ENCODE measurements around the gene MB. TPM values are rescaled to one million over a fixed set of nuclear protein-coding genes. Genes with fewer than 3 reads are reported as not detected.

The MB gene
- total RNA-seq, 1 experiment from 2014 or later, result 0.30 TPM

DNA sequence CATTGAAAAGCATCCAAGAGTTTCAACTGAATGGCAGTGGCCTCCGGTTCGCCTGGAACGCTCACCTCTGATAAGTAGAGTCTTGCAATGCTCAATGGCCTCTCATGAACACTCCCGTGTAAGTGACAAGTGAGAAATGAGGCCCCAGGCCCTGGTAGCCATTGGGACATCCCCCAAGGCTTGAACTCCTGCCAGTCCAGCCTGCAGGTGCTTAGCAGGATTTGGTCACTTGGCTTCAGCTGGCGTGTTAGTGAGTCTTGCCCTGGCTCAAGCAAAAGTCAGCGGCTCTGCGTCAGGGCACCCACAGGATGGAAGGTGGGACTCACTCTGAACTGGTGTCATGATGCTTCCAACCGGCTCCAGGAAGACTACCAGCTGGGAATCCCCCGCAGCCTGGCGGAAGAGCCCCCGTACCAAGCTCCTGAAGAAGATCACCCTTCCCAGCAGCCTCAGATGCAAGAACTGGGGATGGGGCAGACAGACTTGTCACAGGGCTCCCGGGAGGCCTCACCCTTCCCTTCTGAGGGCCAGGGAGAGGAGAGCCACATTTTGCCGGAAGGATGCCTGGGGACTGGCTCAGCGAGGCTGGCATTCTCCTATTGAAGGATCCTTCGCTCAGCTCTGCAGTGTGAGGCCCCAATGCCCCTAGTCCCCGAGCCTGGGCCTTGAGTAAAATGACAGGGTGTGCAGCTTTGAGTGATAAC, 19.3 kb downstream of the MB start:
- CTCF ChIA-PET, result no interaction called here
- POLR2A ChIA-PET (ENCODE audit: low non-redundant PET), result no interaction called here
- no peaks in the 10 kb centered on the region for H3K9me3 ChIP-seq (ENCODE audit: low read depth, low read length, poor library complexity, severe bottlenecking)
- no peaks in the 10 kb centered on the region for H3K36me3 ChIP-seq (ENCODE audit: insufficient read depth, low read length, poor library complexity, severe bottlenecking)
- no peak for DNase-seq (ENCODE audit: low spot score)
- BruUV-seq (replicated peaks), result no TSS peak
- no peak for TF ChIP-seq EZH2 (IDR thresholded peaks at IDR 0.05; ENCODE audit: borderline replicate concordance, low read depth, low read length, poor library complexity, severe bottlenecking)
- TF ChIP-seq, protein P1, sequence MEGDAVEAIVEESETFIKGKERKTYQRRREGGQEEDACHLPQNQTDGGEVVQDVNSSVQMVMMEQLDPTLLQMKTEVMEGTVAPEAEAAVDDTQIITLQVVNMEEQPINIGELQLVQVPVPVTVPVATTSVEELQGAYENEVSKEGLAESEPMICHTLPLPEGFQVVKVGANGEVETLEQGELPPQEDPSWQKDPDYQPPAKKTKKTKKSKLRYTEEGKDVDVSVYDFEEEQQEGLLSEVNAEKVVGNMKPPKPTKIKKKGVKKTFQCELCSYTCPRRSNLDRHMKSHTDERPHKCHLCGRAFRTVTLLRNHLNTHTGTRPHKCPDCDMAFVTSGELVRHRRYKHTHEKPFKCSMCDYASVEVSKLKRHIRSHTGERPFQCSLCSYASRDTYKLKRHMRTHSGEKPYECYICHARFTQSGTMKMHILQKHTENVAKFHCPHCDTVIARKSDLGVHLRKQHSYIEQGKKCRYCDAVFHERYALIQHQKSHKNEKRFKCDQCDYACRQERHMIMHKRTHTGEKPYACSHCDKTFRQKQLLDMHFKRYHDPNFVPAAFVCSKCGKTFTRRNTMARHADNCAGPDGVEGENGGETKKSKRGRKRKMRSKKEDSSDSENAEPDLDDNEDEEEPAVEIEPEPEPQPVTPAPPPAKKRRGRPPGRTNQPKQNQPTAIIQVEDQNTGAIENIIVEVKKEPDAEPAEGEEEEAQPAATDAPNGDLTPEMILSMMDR (conservative IDR thresholded peaks at IDR 0.05; ENCODE audit: low read depth, low read length), result no peak
- H3K4me3 ChIP-seq (ENCODE audit: low read depth, low read length, poor library complexity, severe bottlenecking), result no peak overlapping the region
- intact Hi-C loops (cut with micrococcal nuclease; ENCODE audit: unreplicated experiment), result no loop called here
- no peaks in the 10 kb centered on the region for H3K4me1 ChIP-seq (ENCODE audit: insufficient read depth, low read length, poor library complexity, severe bottlenecking)
- H3K27me3 ChIP-seq (replicated peaks; ENCODE audit: insufficient read depth, low read depth, low read length, poor library complexity), result no peaks in the 10 kb centered on the region
- no peak overlapping the region for H3K27ac ChIP-seq (ENCODE audit: low read depth, low read length, poor library complexity, severe bottlenecking)

DNA sequence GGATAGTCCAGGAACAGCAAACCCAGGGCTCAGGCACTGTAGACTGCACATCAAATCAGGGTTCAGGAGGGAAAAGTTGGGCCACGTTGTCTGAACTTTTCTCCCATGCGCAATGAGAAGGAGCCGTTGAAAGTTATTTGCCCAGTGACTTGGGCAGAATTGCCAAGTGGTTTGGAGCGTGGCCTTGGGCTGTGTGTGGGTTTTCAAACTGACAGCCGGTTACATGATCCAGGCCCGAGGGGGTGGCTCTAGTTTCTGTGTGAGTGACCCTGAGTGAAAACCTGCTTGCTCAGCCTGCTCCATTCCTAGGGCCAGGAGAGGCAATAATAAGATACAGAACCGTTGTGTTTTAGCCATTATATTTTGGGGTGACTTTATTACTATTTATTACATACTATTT, 20.3 kb downstream of the MB start:
- intact Hi-C loops (cut with micrococcal nuclease; ENCODE audit: unreplicated experiment), result no loop called here
- no peaks in the 10 kb centered on the region for H3K36me3 ChIP-seq (ENCODE audit: insufficient read depth, low read length, poor library complexity, severe bottlenecking)
- H3K27ac ChIP-seq (ENCODE audit: low read depth, low read length, poor library complexity, severe bottlenecking), result no peak overlapping the region
- ChIA-PET CTCF (no interaction called here), POLR2A (ENCODE audit: low non-redundant PET) (no interaction called here)
- no peak overlapping the region for H3K4me3 ChIP-seq (ENCODE audit: low read depth, low read length, poor library complexity, severe bottlenecking)
- no peak for DNase-seq (ENCODE audit: low spot score)
- TF ChIP-seq, protein P1 (conservative IDR thresholded peaks at IDR 0.05; ENCODE audit: low read depth, low read length), result no peak
- no peak for TF ChIP-seq EZH2 (IDR thresholded peaks at IDR 0.05; ENCODE audit: borderline replicate concordance, low read depth, low read length, poor library complexity, severe bottlenecking)
- no peaks in the 10 kb centered on the region for H3K4me1 ChIP-seq (ENCODE audit: insufficient read depth, low read length, poor library complexity, severe bottlenecking)
- BruUV-seq (replicated peaks), result no TSS peak
- no peaks in the 10 kb centered on the region for H3K9me3 ChIP-seq (ENCODE audit: low read depth, low read length, poor library complexity, severe bottlenecking)
- no peaks in the 10 kb centered on the region for H3K27me3 ChIP-seq (replicated peaks; ENCODE audit: insufficient read depth, low read depth, low read length, poor library complexity)

DNA sequence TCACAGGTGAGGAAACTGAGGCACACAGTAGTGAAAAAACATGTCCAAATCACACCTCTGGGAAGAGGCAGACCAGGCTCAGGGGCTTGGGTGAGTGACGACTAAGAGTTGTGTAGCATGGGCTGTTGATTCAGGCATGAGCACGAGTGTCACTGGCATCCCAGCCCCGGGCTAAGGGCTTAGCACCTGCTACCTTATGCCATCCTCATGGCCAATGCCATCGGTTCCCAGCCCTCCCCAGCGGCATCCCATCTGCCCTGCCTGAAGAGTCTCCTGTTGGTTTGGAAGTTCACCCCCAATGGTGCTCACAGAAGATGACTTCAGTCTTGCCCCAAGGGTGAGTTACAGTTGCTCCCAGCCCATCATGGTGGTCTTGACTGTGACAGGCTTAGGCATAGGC, 22.4 kb downstream of the MB start:
- Histone ChIP-seq H3K4me1 (ENCODE audit: insufficient read depth, low read length, poor library complexity, severe bottlenecking) (no peaks in the 10 kb centered on the region), H3K4me3 (ENCODE audit: low read depth, low read length, poor library complexity, severe bottlenecking) (no peak overlapping the region), H3K9me3 (ENCODE audit: low read depth, low read length, poor library complexity, severe bottlenecking) (no peaks in the 10 kb centered on the region), H3K27ac (ENCODE audit: low read depth, low read length, poor library complexity, severe bottlenecking) (no peak overlapping the region), H3K27me3 (replicated peaks; ENCODE audit: insufficient read depth, low read depth, low read length, poor library complexity) (no peaks in the 10 kb centered on the region), H3K36me3 (ENCODE audit: insufficient read depth, low read length, poor library complexity, severe bottlenecking) (no peaks in the 10 kb centered on the region)
- POLR2A ChIA-PET (ENCODE audit: low non-redundant PET), result no interaction called here
- no peak for TF ChIP-seq EZH2 (IDR thresholded peaks at IDR 0.05; ENCODE audit: borderline replicate concordance, low read depth, low read length, poor library complexity, severe bottlenecking)
- TF ChIP-seq, protein P1 (conservative IDR thresholded peaks at IDR 0.05; ENCODE audit: low read depth, low read length), result no peak
- DNase-seq (ENCODE audit: low spot score), result no peak
- CTCF ChIA-PET, result no interaction called here
- intact Hi-C loops (cut with micrococcal nuclease; ENCODE audit: unreplicated experiment), result no loop called here
- BruUV-seq (replicated peaks), result no TSS peak
